Ureter (tissue), 1 donor: ENCODE results near the gene ANK2. TPM values are rescaled to one million over a fixed set of nuclear protein-coding genes. Genes with fewer than 3 reads are reported as not detected.

Source experiments
- DNase-seq: peaks from one replicate; pipeline ENCODE4 v3.0.0-alpha.2; 2020; ENCODE audit warnings: low spot score
- total RNA-seq: library from RNA; stranded (reverse); gene quantifications from one replicate; pipeline ENCODE4 v1.2.4, GENCODE V29; 2023
- donor health status: DM: yes; HTN: yes; CAD: no.

The ANK2 gene
- total RNA-seq, 1 donor from 2014 or later, result 31.4 TPM

DNA sequence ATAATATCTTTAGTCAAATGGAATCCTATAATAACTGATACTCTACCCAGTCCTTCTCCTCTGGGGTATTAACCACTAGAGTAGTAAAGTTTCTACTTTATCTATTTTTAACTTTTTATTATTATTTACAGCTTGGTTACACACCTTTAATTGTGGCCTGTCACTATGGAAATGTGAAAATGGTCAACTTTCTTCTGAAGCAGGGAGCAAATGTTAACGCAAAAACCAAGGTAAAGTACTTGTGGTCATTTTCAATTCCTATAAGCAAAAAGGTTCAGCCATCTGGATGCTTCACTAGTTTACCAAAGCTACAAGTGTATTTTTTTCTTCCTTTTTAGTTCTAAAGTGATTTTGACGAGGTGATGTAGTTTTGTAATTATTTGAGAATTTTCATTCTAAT, 238.8 kb downstream of the ANK2 start:
- DNase-seq, result no peak

GRCh38 chr4:113288696-113289095, 239.2 kb downstream of the ANK2 start:
- DNase-seq, result no peak

DNA sequence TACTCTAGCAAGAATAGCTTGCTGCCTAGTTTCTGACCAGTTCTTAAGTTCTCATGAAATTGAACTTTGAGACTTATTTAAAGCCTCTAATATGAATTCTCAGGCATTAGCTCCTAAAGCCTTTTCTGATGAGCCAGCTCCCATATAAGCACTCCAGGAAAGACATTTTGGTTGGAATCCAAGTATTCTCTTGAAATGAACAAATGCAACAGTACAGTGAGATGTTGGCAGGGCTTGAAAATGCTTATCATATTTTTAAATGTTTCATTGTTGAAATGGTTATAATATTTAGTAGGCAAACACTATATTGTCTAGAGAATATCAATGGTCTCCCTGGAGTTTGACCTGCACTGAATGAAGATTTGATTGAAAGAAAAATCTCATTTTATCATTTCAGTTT, 240.3 kb downstream of the ANK2 start:
- DNase-seq, result no peak

DNA sequence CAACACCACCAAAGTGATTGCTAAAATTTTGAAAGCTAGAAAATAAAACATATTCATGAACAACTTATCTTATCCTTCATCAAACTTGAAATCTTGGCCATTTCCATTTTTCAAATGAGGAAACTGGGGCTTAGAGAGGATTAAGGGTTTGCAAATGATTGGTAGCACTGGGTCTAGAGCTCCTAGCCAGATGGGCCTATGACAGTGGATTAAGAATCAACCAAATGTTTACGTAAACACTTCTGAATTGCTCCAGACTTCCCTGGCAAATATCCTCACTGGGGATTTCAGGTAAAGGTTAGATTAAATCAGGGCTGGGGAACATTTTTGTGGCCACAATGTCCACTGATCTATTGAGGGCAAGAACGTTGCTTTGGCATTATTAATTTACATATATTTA, 241.2 kb downstream of the ANK2 start:
- DNase-seq, result no peak

GRCh38 chr4:113292371-113293042, 243.1 kb downstream of the ANK2 start:
- no peak for DNase-seq

DNA sequence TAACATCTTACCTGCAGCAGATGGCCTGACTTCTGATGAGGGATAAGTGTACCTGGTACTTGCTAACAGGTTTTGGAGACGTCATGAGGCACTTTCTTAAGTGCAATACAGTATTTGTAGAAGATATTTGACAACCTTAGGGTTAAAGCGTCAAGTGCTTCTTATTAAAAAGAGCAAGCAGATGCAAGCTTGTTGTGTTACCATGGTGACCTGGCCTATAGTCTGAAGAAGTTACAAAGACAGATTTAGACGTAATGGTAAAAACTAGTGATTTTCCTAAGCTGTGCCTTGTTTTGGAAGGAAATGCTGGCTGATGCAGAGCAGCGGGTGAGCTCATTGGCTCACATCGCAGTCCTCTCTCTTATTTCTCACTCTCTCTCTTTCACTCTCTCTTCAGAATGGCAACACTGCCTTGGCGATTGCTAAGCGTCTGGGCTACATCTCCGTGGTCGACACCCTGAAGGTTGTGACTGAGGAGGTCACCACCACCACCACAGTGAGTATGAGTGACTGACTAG, 243.6 kb downstream of the ANK2 start:
- DNase-seq, result no peak

DNA sequence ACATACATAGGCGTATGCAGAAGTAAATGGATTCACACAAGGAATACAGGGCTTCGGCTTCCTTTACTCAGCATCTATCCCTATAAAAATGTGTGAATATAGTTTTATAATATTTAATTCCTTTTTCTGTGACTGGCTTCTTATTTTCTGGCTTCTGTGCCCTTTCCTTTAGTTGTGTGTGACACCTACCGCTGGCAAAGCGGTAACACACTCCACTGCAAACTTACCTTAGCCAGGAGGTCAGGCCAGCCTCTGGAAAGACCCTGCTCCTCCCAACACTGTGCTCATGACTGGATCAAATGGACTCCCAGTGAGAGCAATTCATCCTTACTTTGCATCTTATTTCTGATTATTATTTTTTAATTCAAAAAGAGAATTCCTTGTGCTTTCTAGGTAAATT, 244.2 kb downstream of the ANK2 start:
- DNase-seq, result no peak

DNA sequence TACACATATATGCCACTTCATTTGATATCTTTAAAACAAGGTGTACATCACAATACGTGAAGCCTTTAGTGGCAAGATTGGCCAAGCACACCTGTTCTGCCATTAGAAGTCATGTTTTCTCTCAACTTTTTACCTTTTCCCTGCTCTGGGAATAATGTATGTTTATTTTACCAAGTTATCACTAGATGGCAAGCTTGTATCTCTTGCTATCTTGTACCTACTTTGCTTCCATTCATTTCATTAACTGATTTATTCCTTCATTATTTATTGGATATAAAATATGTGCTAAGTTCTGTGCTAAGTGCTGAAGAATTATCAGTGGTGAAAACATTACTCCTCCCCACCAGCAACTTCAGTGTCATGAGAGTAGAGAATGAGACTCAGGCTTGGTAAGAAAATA, 245.5 kb downstream of the ANK2 start:
- no peak for DNase-seq

GRCh38 chr4:113300471-113300928, 251.0 kb downstream of the ANK2 start:
- no peak for DNase-seq

- DNase-seq, result no peak
Measured at GRCh38 chr4:113302051-113302450, 252.6 kb downstream of the ANK2 start.

GRCh38 chr4:113303315-113303714, 253.9 kb downstream of the ANK2 start:
- DNase-seq, result no peak

- no peak for DNase-seq
Measured at GRCh38 chr4:113311047-113311446, 261.6 kb downstream of the ANK2 start.

DNA sequence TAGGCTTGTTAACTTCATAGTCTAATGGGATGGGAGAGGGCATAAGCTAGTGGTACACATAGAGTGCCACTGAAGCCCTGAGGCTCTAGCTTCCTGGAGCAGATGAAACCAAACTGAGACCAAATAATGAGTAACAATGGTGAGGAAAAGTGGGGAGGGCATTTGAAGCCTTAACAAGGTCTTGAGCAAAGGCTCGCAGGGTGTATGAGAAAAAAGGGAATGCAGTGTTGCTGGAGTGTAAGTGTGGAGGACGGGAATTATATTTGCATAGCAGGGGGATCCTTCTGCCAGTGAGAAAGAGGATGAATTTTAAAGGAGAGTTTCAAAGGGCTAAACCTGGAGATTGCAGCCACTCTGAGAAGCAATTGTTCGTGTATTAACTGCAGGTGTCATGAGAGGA, 263.1 kb downstream of the ANK2 start:
- no peak for DNase-seq

- no peak for DNase-seq
Measured at GRCh38 chr4:113314426-113314825, 265.0 kb downstream of the ANK2 start.

- no peak for DNase-seq
Measured at GRCh38 chr4:113316879-113317278, 267.4 kb downstream of the ANK2 start.

DNA sequence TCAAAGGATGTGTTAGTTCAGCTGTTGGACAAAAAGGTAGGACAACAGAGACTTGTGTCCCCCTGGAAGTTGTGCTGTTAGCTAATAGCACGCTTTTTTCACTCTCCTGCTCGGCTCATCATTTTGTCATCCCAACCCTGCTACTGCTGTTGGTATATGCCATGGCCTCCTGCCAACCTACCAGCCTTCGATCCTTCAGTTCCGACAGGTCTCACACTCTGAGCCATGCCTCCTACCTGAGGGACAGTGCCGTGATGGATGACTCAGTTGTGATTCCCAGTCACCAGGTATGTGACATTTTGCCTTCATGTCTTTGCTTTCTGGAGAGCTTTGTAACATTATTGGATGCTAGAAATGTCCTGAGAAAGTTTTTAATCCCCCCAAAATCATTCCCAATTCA, 268.1 kb downstream of the ANK2 start:
- DNase-seq, result no peak

GRCh38 chr4:113322736-113323135, 273.3 kb downstream of the ANK2 start:
- no peak for DNase-seq

- no peak for DNase-seq
Measured at GRCh38 chr4:113325876-113326615, 276.6 kb downstream of the ANK2 start.

DNA sequence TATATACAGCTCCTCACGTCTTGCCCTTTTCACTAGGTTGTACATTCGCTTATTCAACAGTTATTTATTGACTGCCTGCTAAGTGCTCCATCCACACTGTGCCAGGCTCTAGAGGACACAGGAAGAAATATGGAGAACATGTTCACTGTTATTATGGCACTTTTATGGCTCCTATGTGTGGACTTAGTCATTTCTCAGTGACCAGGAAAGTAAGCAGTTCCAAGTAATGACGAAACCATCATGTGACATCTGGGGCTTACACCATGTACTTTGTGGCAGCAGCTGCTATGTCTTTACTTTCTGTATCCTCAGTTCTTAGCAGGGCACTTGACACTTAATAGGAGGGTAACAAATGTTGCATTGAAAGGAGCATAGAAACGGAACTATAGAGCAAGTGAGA, 278.0 kb downstream of the ANK2 start:
- no peak for DNase-seq

DNA sequence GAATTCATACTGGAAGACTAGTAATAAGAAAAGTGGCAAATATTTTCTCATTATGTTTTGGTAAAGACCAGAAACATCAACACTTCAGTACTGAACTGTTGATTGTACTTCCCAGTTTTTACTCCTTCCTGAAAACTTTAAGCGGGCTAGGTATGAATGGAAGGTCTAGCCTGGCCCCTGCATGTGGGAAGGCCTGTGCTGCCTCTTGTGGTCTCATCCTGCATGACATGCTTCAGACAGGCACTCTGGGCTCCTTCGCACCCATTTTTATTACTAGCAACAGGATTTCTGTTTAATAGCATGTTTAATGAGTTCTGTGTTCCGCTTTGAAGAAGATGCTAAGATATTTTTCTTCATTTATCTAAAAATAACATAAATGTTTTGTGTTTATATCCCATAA, 279.1 kb downstream of the ANK2 start:
- DNase-seq, result no peak

DNA sequence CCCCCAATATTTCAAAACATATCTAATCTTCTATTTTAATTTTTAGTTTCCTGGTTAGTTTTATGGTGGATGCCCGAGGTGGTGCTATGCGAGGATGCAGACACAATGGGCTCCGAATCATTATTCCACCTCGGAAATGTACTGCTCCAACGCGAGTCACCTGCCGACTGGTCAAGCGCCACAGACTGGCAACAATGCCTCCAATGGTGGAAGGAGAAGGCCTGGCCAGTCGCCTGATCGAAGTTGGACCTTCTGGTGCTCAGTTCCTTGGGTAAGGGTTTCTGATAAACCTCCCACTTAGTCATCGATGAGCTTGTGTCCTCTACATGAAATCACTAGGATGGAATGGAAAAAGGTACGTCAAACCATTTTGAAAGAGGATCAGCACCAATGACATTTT, 280.7 kb downstream of the ANK2 start:
- DNase-seq, result no peak

GRCh38 chr4:113331811-113332210, 282.4 kb downstream of the ANK2 start:
- no peak for DNase-seq

DNA sequence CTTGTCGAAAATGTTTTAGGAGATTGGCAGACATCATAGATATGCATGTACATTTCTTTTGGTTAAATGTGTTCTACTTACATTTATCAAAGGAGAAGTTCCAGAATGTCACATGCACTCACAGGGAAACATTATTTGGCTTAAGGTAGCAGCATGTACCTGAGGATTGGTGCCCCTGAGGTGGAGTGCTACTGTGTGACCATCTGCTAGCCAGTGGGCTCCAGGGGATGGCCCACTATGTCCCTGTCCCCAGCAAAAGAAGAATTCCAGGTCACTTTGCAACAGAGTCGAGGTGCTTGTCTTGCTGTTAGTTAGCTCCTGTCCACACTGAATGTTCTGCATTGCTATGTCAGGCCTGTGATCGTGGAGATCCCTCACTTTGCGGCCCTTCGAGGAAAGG, 283.2 kb downstream of the ANK2 start:
- DNase-seq, result no peak
